ENCODE data around the gene ARRB1. TPM values are rescaled to one million over a fixed set of nuclear protein-coding genes. Genes with fewer than 3 reads are reported as not detected.

The ARRB1 gene
- total and polyA plus RNA-seq, 9 of the 15 experiments (the other 6 are each of a cell fraction or from before 2014, with no cell fraction given) = 6.6 to 45.4 (median 28.5) TPM

DNA sequence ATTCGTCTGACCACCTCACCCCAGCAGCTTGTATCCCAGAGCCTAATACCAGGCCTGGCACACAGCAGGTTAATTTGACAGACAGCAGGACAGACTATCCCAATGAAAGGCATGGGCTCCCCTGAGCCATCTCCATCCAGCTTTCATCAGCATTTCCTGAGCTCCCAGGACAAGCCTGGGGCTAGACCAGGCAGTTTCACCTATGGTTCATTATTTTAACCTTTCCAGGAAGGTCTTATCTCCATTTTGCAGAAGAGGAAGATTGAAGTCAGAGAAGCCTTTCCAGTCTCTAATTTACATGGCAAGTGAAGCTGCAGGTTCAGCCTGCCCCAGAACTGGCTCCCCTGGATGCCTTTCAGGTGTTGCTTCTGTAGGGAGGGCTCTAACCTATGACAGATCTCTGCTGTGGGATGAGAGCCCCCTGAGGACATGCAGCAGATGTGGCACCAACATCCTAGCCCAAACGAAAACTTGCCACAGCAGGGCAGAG, 17.0 kb downstream of the ARRB1 start (continued):
- TF ChIP-seq CHD1 (IDR thresholded peaks at IDR 0.05; ENCODE audit: low read length) (no peak), FOXM1 (IDR thresholded peaks at IDR 0.05; ENCODE audit: low read depth) (no peak), FOXM1 (CRISPR knock-in tag; IDR thresholded peaks at IDR 0.05; ENCODE audit: low read depth) (no peak), MCM5 (IDR thresholded peaks at IDR 0.05; ENCODE audit: low read depth) (no peak), CBFA2T3 (IDR thresholded peaks at IDR 0.05) (peak; percentile 61), SRSF1 (IDR thresholded peaks at IDR 0.05; ENCODE audit: low read depth, low read length) (no peak), JUND (IDR thresholded peaks at IDR 0.05; ENCODE audit: borderline replicate concordance, low read depth, low read length) (no peak), JUND (tag; IDR thresholded peaks at IDR 0.05; ENCODE audit: borderline replicate concordance, low read depth, low read length) (peak; percentile 15; the same call in 1 of the 3 replicates), NFRKB (IDR thresholded peaks at IDR 0.05; ENCODE audit: low read depth) (no peak), SOX6 (IDR thresholded peaks at IDR 0.05) (peak; percentile 34; the same call in 1 of the 2 replicates), ZNF316 (IDR thresholded peaks at IDR 0.05) (no peak), SMARCA5 (IDR thresholded peaks at IDR 0.05) (no peak; the same call in 1 of the 2 replicates), ZNF24 (IDR thresholded peaks at IDR 0.05) (no peak), ASH1L (IDR thresholded peaks at IDR 0.05; ENCODE audit: borderline replicate concordance, low read depth, partially characterized antibody) (no peak), FOXJ2 (tag; IDR thresholded peaks at IDR 0.05) (no peak), EZH2 (IDR thresholded peaks at IDR 0.05; ENCODE audit: borderline replicate concordance, low read depth, low read length) (no peak), POLR2AphosphoS5 (IDR thresholded peaks at IDR 0.05; ENCODE audit: control insufficient read depth, insufficient read depth, low read depth, low read length) (no peak), ZFP30 (CRISPR knock-in tag; IDR thresholded peaks at IDR 0.05; ENCODE audit: borderline replicate concordance) (no peak), SMARCC2 (IDR thresholded peaks at IDR 0.05; ENCODE audit: low read depth) (no peak), PTRF (tag; IDR thresholded peaks at IDR 0.05) (no peak), MEF2A (IDR thresholded peaks at IDR 0.05; ENCODE audit: control insufficient read depth, low read depth, low read length) (no peak), ZBTB1 (CRISPR knock-in tag; IDR thresholded peaks at IDR 0.05; ENCODE audit: borderline replicate concordance, low read depth) (no peak), SIN3B (IDR thresholded peaks at IDR 0.05; ENCODE audit: low read depth) (no peak), CREB1 (IDR thresholded peaks at IDR 0.05) (no peak), CREB1 (CRISPR knock-in tag; IDR thresholded peaks at IDR 0.05) (no peak), RNF2 (IDR thresholded peaks at IDR 0.05) (no peak), MECOM (CRISPR knock-in tag; IDR thresholded peaks at IDR 0.05) (no peak), SRSF9 (IDR thresholded peaks at IDR 0.05; ENCODE audit: borderline replicate concordance, low read depth, low read length) (no peak), ELF2 (CRISPR knock-in tag; IDR thresholded peaks at IDR 0.05) (no peak)
- TF ChIP-seq, protein P1, sequence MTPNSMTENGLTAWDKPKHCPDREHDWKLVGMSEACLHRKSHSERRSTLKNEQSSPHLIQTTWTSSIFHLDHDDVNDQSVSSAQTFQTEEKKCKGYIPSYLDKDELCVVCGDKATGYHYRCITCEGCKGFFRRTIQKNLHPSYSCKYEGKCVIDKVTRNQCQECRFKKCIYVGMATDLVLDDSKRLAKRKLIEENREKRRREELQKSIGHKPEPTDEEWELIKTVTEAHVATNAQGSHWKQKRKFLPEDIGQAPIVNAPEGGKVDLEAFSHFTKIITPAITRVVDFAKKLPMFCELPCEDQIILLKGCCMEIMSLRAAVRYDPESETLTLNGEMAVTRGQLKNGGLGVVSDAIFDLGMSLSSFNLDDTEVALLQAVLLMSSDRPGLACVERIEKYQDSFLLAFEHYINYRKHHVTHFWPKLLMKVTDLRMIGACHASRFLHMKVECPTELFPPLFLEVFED (CRISPR knock-in tag; conservative IDR thresholded peaks at IDR 0.05) = no peak
- TF ChIP-seq, protein P2, sequence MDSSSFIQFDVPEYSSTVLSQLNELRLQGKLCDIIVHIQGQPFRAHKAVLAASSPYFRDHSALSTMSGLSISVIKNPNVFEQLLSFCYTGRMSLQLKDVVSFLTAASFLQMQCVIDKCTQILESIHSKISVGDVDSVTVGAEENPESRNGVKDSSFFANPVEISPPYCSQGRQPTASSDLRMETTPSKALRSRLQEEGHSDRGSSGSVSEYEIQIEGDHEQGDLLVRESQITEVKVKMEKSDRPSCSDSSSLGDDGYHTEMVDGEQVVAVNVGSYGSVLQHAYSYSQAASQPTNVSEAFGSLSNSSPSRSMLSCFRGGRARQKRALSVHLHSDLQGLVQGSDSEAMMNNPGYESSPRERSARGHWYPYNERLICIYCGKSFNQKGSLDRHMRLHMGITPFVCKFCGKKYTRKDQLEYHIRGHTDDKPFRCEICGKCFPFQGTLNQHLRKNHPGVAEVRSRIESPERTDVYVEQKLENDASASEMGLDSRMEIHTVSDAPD (CRISPR knock-in tag; IDR thresholded peaks at IDR 0.05) = no peak
- TF ChIP-seq, protein P3, sequence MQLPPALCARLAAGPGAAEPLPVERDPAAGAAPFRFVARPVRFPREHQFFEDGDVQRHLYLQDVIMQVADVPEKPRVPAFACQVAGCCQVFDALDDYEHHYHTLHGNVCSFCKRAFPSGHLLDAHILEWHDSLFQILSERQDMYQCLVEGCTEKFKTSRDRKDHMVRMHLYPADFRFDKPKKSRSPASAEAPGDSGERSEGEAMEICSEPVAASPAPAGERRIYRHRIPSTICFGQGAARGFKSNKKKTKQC (CRISPR knock-in tag; IDR thresholded peaks at IDR 0.05) = no peak
